ENCODE measurements around the gene INTS13. TPM values are rescaled to one million over a fixed set of nuclear protein-coding genes. Genes with fewer than 3 reads are reported as not detected.
"Not testable (repeated sequence)": the region's sequence is repeated elsewhere in the genome, so short reads cannot be mapped to it uniquely, and the experiment has no call there.

Gene INTS13
- total RNA-seq, 2 donors from 2014 or later = 16.4 to 27.0 TPM

DNA sequence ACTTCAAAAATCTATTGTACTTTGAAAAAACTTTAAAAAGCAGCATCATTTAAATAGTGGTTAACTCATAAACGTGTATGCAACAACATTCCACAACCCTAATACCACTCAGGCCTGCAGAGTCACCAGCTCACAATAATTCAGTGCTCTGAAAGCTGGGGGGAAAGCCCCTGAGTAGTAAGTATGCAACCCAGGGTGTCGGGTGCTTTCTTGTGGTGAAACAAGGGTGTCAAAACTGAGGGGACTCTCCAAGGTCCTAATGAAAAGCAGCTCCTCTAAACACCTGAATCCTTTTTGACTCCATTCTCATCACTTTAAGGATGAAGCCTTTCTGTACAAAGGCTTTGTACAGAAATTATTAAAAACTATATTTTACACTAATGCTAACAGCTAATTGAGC is 34.2 kb upstream of the INTS13 start:
- Histone ChIP-seq H3K4me3 (no peak overlapping the region), H3K36me3 (peaks cover 29% of the 10 kb centered on the region), H3K27ac (no peak overlapping the region), H3K9me3 (no peaks in the 10 kb centered on the region), H3K27me3 (no peaks in the 10 kb centered on the region), H3K4me1 (no peaks in the 10 kb centered on the region)
- TF ChIP-seq, protein P1, sequence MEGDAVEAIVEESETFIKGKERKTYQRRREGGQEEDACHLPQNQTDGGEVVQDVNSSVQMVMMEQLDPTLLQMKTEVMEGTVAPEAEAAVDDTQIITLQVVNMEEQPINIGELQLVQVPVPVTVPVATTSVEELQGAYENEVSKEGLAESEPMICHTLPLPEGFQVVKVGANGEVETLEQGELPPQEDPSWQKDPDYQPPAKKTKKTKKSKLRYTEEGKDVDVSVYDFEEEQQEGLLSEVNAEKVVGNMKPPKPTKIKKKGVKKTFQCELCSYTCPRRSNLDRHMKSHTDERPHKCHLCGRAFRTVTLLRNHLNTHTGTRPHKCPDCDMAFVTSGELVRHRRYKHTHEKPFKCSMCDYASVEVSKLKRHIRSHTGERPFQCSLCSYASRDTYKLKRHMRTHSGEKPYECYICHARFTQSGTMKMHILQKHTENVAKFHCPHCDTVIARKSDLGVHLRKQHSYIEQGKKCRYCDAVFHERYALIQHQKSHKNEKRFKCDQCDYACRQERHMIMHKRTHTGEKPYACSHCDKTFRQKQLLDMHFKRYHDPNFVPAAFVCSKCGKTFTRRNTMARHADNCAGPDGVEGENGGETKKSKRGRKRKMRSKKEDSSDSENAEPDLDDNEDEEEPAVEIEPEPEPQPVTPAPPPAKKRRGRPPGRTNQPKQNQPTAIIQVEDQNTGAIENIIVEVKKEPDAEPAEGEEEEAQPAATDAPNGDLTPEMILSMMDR (IDR thresholded peaks at IDR 0.05) = no peak
- no peak for DNase-seq (ENCODE audit: low spot score)

DNA sequence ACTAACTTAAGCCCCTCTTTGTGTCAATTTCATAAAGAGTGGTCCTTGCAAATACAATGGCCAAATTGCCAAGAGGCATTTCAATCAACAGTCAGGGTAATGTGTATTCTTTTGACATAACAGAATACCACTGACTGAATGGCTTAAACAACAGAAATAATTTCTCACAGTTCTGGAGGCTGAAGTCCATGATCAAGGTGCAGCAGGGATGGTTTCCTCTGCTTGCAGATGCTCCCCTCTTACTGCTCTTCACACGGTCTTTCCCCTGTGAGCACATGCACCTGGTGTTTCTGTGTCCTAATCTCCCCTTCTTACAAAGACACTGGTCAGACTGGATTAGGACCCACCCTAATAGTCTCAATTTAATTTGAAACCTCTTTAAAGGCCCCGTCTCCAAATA is 32.4 kb upstream of the INTS13 start:
- no peaks in the 10 kb centered on the region for H3K27me3 ChIP-seq
- DNase-seq (ENCODE audit: low spot score) = no peak
- no peaks in the 10 kb centered on the region for H3K9me3 ChIP-seq
- peaks cover 39% of the 10 kb centered on the region for H3K36me3 ChIP-seq
- H3K27ac ChIP-seq = no peak overlapping the region
- TF ChIP-seq, protein P1 (IDR thresholded peaks at IDR 0.05) = no peak
- no peaks in the 10 kb centered on the region for H3K4me1 ChIP-seq
- H3K4me3 ChIP-seq = no peak overlapping the region

DNA sequence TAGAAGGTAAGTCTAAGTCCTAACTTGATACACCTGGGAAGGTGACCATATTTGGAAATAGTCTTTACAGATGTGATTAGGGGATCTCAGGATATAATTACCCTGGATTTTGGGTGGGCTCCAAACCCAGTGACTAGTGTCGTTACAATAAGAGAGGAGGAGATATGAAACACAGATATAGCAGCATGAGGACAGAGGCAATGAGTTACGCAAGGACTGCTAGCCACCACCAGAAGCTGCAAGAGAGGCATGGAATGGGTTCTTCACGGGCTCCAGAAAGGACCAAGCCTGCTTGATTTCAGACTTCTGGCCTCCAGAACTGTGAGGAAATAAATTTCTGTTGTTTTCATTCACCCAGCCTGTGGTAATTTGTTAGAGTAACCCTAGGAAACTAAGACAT is 29.1 kb upstream of the INTS13 start:
- Histone ChIP-seq H3K9me3 (no peaks in the 10 kb centered on the region), H3K36me3 (peaks cover 44% of the 10 kb centered on the region)

DNA sequence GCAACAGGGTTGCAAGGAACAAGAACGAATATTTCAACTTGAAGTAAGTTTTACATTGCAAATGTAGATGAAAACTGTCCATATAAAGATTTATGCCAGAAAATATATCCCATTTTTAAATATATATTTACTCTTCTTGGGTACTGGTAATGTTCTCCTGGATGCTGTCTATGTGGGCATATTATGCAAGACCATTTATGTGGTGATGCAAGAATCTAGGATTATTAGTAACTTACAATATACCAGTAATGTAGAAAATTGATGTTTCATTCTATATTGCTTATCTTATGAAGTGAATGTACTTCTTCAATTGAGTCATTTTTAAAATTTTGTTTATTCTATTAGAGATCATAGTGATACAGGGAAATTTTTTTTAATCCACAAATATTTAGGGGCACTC is 25.6 kb upstream of the INTS13 start:
- TF ChIP-seq, protein P1 (IDR thresholded peaks at IDR 0.05) = no peak

More for the DNA sequence above, 29.1 kb upstream of the INTS13 start:
- DNase-seq (ENCODE audit: low spot score) = no peak
- Histone ChIP-seq H3K4me3 (no peak overlapping the region), H3K27me3 (no peaks in the 10 kb centered on the region), H3K4me1 (no peaks in the 10 kb centered on the region), H3K27ac (no peak overlapping the region)
- TF ChIP-seq, protein P1 (IDR thresholded peaks at IDR 0.05) = no peak

DNA sequence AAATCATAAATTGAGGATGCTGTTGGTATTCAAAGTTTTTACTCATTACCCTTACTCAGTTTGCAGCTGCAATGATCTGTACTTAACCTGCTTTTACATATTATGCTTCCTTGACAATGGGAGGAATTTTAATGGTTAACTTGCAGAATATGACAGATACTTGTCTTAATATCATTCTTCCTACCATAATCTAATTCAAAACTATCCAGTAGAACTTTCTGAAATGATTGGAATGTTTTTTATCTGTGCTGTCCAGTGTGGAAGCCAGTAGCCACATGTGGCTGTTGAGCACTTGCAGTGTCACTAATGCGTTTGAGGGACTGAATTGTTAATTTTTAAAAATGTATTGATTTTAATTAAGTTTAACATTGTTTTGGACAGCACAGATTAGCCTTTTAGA is 24.0 kb upstream of the INTS13 start:
- peaks cover 38% of the 10 kb centered on the region for H3K36me3 ChIP-seq
- no peaks in the 10 kb centered on the region for H3K27me3 ChIP-seq
- no peak for DNase-seq (ENCODE audit: low spot score)

More for the DNA sequence above, 25.6 kb upstream of the INTS13 start:
- Histone ChIP-seq H3K4me1 (peaks cover 0 to 4% of the 10 kb centered on the region in 2 donors), H3K27me3 (no peaks in the 10 kb centered on the region), H3K4me3 (no peak overlapping the region), H3K36me3 (peaks cover 30% of the 10 kb centered on the region), H3K27ac (no peak overlapping the region), H3K9me3 (no peaks in the 10 kb centered on the region)
- DNase-seq (ENCODE audit: low spot score) = no peak

DNA sequence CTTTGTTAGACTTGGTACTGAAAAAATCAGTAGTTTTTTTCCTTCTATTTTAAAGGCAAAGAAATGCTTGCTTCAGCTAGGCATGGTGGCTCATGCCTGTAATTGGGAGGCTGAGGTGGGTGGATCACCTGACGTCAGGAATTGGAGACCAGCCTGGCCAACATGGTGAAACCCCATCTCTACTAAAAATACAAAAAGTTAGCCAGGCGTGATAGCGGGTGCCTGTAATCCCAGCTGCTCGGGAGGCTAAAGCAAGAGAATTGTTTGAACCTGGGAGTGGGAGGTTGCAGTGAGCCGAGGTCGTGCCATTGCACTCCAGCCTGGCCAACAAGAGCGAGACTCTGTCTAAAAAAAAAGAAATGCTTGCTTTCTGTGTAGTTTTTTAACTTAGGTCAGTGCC is 23.6 kb upstream of the INTS13 start:
- H3K27me3 ChIP-seq; H3K4me1 ChIP-seq; H3K4me3 ChIP-seq; DNase-seq (ENCODE audit: low spot score); H3K9me3 ChIP-seq; H3K27ac ChIP-seq: not testable (repeated sequence)
- peaks cover 40% of the 10 kb centered on the region for H3K36me3 ChIP-seq

More for the DNA sequence above, 24.0 kb upstream of the INTS13 start:
- H3K9me3 ChIP-seq = no peaks in the 10 kb centered on the region
- no peak overlapping the region for H3K4me3 ChIP-seq
- no peak overlapping the region for H3K27ac ChIP-seq
- TF ChIP-seq, protein P1 (IDR thresholded peaks at IDR 0.05) = no peak
- H3K4me1 ChIP-seq = peaks cover 0 to 4% of the 10 kb centered on the region in 2 donors

Data from right atrium auricular region (tissue), 2 donors.